Occipital lobe (tissue), 2 donors: ENCODE results near the gene ABCC11. TPM values are rescaled to one million over a fixed set of nuclear protein-coding genes. Genes with fewer than 3 reads are reported as not detected.
"Not testable (repeated sequence)": the region's sequence is repeated elsewhere in the genome, so short reads cannot be mapped to it uniquely, and the experiment has no call there.

Experiments used
- DNase-seq: peaks from one replicate; lab custom pipeline; 2025; lab: John Stamatoyannopoulos, UW
- total RNA-seq: library from RNA; depleted of rRNA; stranded (reverse); fragments of >200 nt; gene quantifications from one replicate; pipeline ENCODE4 v1.2.3, GENCODE V29; 2014

The ABCC11 gene
- total RNA-seq, 1 donor from 2014 or later, result 0.16 TPM

DNA sequence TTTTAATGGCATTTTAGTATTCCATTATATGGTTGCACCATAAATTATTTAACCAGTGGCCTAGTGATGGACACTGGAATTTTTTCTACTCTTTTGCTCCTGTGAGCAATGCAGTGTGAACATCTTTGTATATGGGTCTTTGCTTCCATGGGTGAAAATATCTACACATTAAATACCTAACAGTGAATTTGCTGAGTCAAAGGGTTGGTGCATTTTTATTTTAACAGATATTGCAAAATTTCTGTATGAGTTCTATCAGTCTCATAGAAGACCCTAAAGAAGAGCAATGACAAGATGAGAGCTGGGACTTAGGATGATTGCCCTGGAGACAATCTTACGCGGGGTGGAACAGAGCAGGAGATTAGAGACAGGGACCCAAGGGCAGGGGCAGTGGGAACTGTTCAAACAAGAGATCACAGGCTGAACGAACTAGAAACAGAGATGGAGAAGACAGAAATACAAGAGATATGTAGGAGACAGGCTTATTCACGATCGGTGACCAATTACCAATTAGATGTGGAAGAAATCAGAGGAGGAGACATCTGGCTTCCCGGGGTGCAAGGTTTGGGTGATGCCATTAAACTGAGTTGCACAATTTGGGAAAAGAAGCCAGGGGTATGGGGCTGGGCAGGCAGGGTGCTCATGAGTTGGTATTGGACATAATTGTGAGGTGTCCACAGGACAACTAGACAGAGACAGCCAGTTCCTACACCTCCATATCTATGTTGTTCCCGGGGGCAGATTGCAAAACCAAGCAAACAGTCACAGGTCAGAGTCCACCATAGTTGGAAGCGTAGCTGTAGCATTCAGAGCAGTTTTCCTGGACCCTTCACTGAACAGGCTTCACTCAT is 43.1 kb downstream of the ABCC11 start:
- DNase-seq, result no peak

DNA sequence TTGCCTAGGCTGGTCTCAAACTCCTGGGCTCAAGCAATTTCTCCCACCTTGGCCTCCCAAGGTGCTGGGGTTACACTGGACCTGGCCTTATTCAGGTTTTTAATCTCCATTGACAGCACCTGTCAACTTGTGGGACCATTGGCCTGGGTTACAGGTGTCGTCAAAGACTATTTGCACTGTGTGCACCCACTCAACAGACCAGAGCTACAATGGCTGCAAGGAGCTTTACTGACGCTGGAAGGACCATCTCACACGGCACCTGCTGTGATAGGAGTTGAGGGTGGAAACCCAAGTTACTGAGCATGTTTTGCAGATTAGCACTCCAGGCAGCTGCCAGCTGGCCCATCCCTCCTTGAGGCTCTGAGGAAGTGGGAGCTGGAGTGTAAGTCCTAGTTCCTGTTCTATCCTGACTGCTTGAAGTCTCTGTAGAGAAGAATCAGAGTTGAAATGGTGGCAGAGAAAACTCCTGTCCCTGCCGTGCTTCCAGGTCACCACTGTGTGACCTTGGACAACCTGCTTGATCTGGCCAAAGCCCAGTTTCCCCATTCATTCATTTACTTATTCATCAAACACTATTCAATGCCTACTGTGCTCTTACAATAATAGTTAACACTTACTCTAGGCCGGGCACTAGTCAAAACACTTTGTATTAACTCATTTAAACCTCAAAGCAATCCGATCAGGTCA is 45.7 kb downstream of the ABCC11 start:
- DNase-seq, result no peak

DNA sequence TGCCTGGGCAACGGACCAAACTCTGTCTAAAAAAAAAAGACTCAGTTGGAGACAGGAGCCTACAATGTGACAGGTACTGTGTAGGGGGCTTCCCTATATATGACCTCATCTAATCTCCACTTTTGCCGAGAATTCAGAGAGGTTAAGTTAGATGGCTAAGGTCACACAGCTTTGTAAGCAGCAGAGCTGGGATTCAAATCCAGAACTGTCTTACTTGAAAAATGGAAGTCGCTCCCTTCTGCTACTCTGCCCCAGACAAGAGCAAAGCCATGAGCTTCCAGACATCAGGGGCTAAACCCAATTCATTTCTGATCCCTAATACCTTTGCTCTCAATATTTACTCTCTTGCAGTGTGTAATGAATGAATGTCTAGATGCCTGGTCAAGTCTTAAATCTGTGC is 50.0 kb downstream of the ABCC11 start:
- DNase-seq, result no peak

DNA sequence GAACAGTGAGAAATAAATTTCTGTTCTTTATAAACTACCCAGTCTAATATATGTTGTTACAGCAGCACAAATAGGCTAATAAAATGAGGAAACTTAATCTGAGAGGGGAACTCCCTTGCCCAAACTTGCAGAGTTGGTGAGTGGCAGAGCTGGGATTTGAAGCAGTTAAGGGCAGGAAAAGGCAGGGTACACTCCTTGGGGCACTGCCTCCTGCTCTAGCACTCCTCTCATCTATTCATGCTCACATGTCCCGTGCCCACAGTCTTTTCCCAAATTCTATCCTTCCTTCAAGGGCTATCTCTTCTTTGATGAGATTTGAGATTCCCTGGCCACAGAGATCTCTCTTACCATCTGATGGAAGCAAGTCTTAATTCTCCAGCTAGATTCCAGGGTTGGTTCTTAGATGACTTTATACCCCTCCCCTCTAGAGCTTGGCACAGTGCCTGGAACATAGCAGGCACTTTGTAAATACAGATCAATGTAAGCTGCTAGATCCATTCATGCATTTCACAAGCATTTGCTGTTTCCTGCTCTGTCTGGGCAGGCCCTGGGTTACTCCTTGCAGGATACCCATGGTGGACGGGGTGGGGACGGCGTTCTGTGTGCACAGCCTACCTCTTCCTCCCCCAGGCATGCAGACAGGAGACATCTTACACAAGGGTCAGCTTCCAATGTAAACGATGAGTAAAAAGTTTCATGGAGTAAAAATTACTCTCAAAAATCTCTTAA is 52.3 kb downstream of the ABCC11 start:
- DNase-seq, result no peak

DNA sequence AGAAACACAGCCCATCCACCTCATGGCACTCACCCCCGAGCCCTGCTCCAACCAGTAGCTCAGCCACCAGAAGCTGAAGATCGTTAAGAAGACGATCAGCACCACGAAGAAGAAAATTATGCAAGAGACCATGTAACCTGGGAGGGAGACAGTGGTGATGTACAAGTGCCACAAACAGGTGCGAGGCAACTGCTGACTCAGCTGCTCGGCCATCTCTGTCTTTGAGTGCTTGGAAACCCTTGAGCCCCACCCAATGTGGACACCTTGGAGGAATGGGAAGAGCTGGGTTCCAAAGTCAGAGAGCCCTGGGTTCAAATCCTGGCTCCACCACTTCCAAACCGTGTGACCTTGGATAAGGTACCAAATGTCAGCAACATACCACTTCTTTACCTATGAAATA is 53.5 kb downstream of the ABCC11 start:
- DNase-seq, result no peak

DNA sequence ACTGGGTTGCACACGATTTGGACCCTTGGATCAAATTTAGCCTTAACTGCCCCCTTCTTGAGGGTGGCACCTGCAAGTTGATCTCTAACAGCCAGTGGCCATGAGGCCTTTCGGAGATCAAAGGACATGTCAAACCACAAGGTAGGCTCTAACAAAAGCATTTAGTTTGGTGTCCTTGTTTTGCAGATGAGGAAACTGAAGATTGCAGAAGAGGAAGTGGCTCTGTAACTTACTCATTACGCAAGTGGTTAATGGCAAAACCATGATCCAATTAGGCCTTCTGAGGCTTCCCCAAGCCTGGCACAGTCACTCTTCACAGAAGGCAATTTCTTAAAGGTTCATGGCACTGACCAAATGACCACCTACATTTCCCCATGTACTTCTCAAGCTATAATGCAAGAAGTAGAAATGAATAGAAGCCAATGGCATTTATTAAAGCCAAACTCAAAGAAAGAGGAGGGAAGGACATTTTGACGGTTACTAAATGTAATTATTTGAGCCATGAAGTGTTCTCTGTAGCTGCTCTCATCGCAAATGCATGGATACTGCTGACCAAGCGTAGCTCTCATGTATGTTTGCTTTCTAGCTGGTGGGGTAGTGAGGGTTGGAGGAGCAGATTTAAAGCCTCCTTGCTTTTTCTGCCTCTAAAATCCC is 58.8 kb downstream of the ABCC11 start:
- no peak for DNase-seq

DNA sequence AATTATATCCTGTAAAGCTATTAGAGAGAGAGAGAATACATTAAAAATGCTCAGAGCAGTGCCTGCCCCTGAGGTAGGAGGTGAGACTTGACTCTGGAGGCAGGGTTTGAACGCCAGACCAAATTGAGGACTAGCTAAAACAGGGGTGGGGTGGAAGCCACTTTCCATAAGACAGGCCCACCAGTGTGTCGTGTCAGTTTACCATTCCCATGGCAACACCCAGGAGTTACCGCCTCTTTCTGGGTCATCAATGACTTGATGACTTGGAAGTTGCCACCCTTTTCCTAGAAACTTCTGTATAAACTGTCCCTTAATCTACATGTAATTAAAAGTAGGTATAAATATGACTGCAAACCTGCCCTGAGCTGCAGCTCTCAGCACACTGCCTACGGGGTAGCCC is 59.6 kb downstream of the ABCC11 start:
- DNase-seq, result no peak

DNA sequence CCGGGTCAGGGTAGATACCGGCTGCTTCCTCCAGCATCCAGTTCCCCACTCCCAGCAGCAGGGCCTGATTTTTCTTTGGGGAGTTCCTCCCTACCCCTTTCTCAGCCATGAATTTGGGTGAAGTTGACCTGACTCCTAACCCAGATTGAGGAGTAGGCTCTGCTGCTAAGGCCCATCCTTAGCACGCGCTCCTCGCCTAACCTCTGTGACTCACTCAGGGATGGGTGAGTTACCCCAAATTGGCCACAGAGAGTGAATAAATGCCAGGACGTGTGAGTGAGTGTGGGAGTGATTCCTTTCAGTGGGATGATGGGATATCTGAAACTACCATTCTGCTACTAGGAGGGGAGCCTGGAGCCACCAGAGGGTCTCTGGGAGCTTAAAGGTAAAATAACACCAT is 62.7 kb downstream of the ABCC11 start:
- DNase-seq, result no peak

DNA sequence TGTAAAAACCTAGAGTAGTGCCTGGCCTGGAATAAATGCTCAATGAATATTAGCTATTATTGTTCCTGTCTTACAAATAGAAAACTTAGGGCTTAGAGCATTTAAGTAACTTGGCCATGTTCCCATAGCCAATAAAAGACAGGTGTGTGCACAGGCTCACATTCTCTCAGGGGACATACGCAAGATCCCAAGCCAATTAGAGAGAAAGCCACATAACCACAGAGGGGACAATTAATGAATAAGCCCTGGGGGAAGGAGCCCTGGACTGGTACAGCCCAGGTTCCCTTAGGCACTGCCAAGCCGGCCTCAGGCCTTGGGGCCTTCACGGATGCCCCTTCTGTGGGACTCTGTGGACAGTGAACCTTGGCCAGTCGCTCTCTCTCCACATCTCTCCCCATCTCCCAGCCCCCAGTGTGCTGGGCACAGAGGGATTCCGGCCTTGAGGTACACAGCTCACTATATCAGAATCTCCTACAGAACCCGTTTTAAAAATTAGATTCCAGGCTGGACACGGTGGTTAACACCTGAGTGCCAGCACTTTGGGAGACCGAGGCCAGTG is 64.3 kb downstream of the ABCC11 start:
- DNase-seq, result no peak

DNA sequence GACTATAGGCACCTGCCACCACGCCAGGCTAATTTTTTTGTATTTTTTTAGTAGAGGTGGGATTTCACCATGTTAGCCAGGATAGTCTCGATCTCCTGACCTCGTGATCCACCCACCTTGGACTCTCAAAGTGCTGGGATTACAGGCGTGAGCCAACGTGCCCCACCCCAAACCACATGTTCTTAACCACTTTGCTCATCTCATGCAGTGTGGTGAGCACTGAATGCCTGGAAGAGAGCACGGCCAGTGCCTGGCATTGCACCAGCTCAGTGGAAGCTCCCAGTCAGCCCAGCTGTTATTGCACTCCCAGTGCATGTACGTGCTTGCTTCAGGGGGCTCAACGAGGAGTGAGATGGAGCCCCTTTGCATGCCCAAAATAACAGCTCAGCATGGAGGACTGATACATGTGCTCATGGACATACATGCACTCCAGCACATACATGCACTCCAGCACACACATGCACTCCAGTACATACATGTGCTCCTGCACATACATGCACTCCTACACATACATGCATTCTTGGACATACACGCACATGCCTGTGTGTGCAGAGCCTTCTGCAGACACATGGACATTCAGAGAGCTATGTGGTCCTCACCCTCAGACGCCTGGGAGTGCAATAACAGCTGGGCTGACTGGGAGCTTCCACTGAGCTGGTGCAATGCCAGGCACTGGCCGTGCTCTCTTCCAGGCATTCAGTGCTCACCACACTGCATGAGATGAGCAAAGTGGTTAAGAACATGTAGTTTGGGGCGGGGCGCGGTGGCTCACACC is 65.4 kb downstream of the ABCC11 start:
- not testable (repeated sequence) for DNase-seq

DNA sequence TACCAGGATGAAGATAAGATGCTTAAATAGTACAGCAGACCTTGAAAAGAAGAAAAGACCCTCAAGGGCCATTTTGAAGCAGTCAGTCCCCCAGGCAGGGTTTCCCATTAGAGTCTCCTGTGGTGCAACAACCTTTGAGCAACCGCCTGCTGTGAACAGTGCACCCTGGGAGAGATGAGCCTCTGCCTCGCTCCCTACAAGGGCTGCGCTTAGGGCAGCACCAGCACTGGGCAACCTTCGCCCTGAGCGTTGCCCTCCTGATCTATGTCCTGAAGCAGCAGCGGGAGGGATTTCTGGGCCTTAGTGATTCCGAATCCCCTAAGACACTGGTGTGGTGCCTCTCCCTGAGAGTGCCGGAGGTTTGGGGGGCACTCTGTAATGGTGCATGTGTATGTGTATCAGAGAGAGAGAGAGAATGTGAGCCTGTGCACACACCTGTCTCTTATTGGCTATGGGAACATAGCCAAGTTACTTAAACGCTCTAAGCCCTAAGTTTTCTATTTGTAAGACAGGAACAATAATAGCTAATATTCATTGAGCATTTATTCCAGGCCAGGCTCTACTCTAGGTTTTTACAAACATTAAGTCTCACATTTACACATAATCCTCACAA is 66.4 kb downstream of the ABCC11 start:
- no peak for DNase-seq

DNA sequence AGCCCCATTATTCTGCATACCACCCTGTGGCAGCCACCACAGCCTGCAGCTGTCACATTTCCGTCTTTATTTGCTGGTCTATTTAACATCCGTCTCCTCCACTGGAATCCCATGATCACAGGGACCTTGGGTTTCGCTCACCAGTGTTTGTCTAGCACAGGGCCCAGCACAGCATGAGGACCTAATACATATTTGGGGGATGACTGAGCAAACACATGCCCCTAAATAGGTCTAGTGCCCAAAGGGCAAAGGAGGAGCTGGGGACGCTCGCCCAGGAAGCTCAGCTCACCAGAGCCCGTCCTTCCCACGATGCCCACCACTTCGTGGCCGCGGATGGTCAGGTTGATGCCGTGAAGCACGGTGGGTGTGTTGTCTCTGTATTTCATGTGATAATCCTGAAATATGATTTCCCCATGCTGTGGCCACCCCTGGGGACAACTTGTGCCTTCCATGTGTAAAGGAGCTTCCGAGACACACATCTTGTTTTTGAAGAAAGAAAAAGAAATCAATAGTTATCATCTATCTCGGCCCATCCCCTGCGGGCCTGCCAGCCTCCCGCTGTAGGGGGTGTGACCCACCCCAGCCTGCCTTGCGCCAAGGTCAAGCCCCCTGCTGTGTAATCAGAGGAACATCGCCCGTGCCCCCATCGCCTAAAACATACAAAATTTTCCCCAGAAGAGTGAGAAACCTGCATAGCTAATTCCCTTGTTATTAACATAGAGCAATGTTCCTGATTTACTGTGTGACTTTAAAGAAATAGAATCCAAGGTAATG is 70.5 kb downstream of the ABCC11 start:
- DNase-seq, result no peak

DNA sequence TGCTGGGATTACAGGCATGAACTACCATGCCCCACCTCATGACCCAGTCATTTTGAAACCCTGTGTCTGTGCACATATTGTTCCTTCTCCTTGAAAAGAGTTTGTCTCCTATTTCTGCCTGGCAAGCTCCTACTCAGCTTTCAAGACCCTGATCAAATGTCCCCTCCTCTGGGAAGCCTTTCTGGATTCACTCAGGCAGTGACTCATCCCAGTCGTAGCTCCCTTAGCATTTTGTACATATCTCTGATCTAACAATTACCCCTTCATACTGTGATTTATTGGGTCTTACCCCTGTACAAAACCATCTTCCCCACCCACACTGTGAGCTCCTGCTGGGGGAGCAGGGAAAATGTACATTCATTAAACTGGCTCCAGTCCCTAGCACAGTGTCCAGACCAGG is 73.5 kb downstream of the ABCC11 start:
- no peak for DNase-seq

DNA sequence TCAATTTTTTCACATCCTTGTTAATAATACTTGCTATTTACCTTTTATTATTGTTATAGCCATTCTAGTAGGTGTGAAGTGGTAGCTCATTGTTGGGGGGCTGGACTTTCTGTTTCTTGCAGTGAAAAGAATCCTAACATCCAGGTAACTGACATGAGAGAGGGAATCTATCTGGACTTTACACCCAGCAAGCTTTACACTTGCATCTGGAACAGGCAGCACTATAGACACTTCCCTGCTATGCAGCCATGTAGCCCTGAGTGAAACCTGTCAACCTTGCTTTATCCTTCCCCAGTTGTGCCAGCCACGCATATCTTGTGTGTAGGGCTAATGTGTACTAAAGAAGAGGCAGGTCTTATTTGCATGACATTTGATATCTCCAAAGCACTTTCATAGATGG is 74.7 kb downstream of the ABCC11 start:
- DNase-seq, result no peak

DNA sequence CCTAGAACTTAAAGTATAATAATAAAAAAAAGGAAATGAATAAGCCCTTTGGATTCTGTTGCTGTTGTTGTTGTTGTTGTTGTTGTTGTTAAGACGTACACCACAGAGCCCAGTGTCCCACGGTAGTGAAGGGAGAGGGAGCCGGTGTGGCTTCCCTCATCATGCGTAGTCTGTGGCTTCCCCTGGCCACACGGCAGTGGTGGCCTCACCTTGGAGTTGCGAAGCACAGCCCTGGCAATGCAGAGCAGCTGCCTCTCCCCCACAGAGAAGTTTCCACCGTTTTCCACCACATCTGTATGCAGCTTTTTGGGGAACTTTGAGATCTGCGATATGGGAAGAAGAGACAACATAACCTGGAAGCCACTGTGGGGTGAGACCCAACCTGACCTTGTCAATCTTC is 77.4 kb downstream of the ABCC11 start:
- no peak for DNase-seq

DNA sequence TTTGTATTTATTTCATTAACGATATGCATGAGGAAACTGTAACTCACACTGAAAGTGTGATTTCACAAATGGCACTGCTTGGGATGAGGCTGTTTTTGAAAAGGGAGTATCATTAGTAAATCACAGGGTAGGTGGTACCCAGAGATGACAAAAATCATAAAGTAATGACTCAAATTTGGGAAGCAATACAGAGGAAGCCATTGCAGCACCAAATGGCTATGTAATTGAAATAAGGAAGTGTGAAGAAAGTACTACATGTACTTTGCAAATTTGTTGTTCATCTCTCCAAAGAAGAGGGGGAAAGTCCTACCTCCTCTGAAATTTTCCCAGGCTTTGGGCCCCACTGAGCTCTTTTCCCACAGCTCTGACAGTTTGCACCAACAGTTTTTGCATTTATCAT is 79.3 kb downstream of the ABCC11 start:
- no peak for DNase-seq

DNA sequence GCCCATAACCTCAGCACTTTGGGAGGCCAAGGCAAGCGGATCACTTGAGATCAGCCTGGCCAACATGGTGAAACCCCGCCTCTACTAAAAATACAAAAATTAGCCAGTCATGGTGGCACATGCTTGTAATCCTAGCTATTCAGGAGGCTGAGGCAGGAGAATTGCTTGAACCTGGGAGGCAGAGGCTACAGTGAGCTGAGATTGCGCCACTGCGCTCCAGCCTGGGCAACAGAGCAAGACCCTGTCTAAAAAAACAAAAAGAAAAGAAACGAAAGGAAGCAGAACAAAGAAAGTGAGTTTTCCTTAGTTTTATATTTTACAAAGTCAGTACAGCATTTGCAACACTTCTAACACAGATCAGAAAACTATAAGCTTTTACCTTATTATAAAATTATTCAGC is 80.7 kb downstream of the ABCC11 start:
- DNase-seq, result not testable (repeated sequence)

DNA sequence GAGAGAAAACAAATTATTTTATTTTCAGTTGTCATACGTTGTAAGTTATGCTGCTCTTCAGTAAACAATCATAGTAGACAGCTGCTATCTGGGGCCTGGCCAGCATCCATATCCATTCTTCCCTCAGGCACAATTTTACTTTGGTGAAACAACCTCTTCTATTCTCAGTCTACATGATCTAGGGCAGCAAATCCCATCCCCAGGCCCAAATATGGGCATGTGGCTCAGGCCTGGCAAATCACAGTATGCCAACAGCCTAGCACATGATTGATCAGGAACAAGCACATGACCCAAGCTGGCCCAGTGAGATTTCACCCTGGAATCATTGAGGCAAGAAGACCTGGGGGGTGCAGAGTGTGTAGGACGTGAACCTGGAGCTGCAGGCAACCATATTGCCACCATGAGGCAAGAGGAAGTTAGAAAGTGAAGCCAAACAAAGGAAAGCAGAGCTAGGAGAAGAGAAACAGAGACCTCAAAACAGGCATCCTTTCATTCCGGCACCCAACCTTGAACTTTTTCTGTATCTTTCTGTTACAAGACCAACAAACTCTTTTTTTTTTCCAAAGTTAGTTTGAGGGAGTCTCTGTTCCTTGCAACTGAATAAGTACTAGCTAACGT is 81.3 kb downstream of the ABCC11 start:
- no peak for DNase-seq
